GM23338 (cell line): ENCODE results near the gene TGOLN2. TPM values are rescaled to one million over a fixed set of nuclear protein-coding genes. Genes with fewer than 3 reads are reported as not detected.

Experiments used
- ATAC-seq: fragments of 200-7000 bp; cut with Tn5 transposase; 3 replicates; pipeline ENCODE4 v1.9.1; 2020
- DNase-seq: peaks from one replicate; pipeline ENCODE4 v3.0.0-alpha.2; 2015; ENCODE audit warnings: low spot score
- H2AFZ ChIP-seq: fragments of 200-600 bp; sonication (generic); 2 replicates; pipeline ENCODE4 v1.8.0; 2016; ENCODE audit warnings: antibody characterized with exemption, mild to moderate bottlenecking, moderate library complexity
- H3F3A ChIP-seq: fragments of 200-600 bp; sonication (generic); replicated peaks from 2 replicates; pipeline ENCODE4 v1.8.0; 2017; ENCODE audit warnings: antibody characterized with exemption, mixed run types, low read depth
- H3K27ac ChIP-seq: fragments of 200-600 bp; sonication (generic); 2 replicates; pipeline ENCODE4 v1.6.1; 2016; ENCODE audit warnings: low read depth
- H3K27me3 ChIP-seq: fragments of 200-600 bp; sonication (generic); 2 replicates; pipeline ENCODE4 v1.8.0; 2016; ENCODE audit warnings: mild to moderate bottlenecking, mixed run types, moderate library complexity; ENCODE audit not compliant: insufficient read depth
- H3K36me3 ChIP-seq: fragments of 200-600 bp; sonication (generic); 2 replicates; pipeline ENCODE4 v1.8.0; 2016; ENCODE audit warnings: mild to moderate bottlenecking; ENCODE audit not compliant: insufficient read depth
- H3K4me1 ChIP-seq: fragments of 200-600 bp; sonication (generic); 2 replicates; pipeline ENCODE4 v1.8.0; 2016; ENCODE audit warnings: mild to moderate bottlenecking, moderate library complexity; ENCODE audit not compliant: insufficient read depth
- H3K4me2 ChIP-seq: fragments of 200-600 bp; sonication (generic); 2 replicates; pipeline ENCODE4 v1.7.1; 2017; ENCODE audit warnings: mixed run types
- H3K4me3 ChIP-seq: fragments of 200-600 bp; sonication (generic); 2 replicates; pipeline ENCODE4 v1.6.1; 2016; ENCODE audit warnings: mixed run types
- H3K79me2 ChIP-seq: fragments of 200-600 bp; sonication (generic); replicated peaks from 2 replicates; pipeline ENCODE4 v1.8.0; 2017; ENCODE audit warnings: mild to moderate bottlenecking; ENCODE audit not compliant: insufficient read depth
- H3K9me2 ChIP-seq: fragments of 200-600 bp; sonication (generic); 2 replicates; pipeline ENCODE4 v1.8.0; 2017; ENCODE audit not compliant: insufficient read depth
- H4K20me1 ChIP-seq: fragments of 200-600 bp; sonication (generic); replicated peaks from 2 replicates; pipeline ENCODE4 v1.8.0; 2017; ENCODE audit warnings: mild to moderate bottlenecking; ENCODE audit not compliant: insufficient read depth
- H3K27ac Mint-ChIP-seq: 2 replicates; pipeline ENCODE4 v1.8.0; 2020; ENCODE audit warnings: inconsistent platforms, mild to moderate bottlenecking, moderate library complexity, mixed read lengths
- H3K27me3 Mint-ChIP-seq: 3 replicates; pipeline ENCODE4 v1.8.0; 2022; ENCODE audit warnings: low read depth, mild to moderate bottlenecking, moderate library complexity, mixed read lengths, inconsistent platforms; ENCODE audit not compliant: insufficient read depth, poor library complexity
- H3K36me3 Mint-ChIP-seq: 3 replicates; pipeline ENCODE4 v1.8.0; 2021; ENCODE audit warnings: low read depth, mild to moderate bottlenecking, inconsistent platforms, moderate library complexity, mixed read lengths
- H3K4me1 Mint-ChIP-seq: 3 replicates; pipeline ENCODE4 v1.8.0; 2020; ENCODE audit warnings: mild to moderate bottlenecking, inconsistent platforms, mixed read lengths
- H3K4me3 Mint-ChIP-seq: 3 replicates; pipeline ENCODE4 v1.8.0; 2021; ENCODE audit warnings: moderate library complexity, mild to moderate bottlenecking, inconsistent platforms, mixed read lengths
- H3K9me3 Mint-ChIP-seq: 3 replicates; pipeline ENCODE4 v1.8.0; 2020; ENCODE audit warnings: moderate library complexity, mild to moderate bottlenecking, inconsistent platforms, mixed read lengths
- CTCF ChIP-seq, 2 experiments: fragments of 200-600 bp in 1 of 2; sonication (generic) in 1 of 2; conservative IDR thresholded peaks; 2 replicates each; pipeline versions ENCODE4 v1.5.1 to v1.6.1; 2016 to 2017; ENCODE audit warnings: antibody characterized with exemption in 2 of 2, low read depth in 2 of 2, mild to moderate bottlenecking in 2 of 2, moderate library complexity in 1 of 2
- ETS1 ChIP-seq: IDR thresholded peaks from 2 replicates; pipeline ENCODE4 v1.6.1; 2016; ENCODE audit warnings: antibody characterized with exemption
- EZH2 ChIP-seq: fragments of 200-600 bp; sonication (generic); IDR thresholded peaks from one replicate; pipeline ENCODE4 v1.8.0; 2017; ENCODE audit warnings: antibody characterized with exemption, mild to moderate bottlenecking, low read depth; ENCODE audit not compliant: unreplicated experiment
- JUNB ChIP-seq: IDR thresholded peaks from one replicate; pipeline ENCODE4 v1.6.1; 2016; ENCODE audit warnings: antibody characterized with exemption; ENCODE audit not compliant: unreplicated experiment
- NANOG ChIP-seq: IDR thresholded peaks from 2 replicates; pipeline ENCODE4 v1.6.1; 2016; ENCODE audit warnings: antibody characterized with exemption, borderline replicate concordance
- STAT1 ChIP-seq: IDR thresholded peaks from one replicate; pipeline ENCODE4 v1.6.1; 2016; ENCODE audit warnings: antibody characterized with exemption; ENCODE audit not compliant: unreplicated experiment
- ZNF331 ChIP-seq: fragments of 250-450 bp; sonication (Bioruptor Pico); IDR thresholded peaks from 2 replicates; pipeline ENCODE4 v1.5.0; 2020; ENCODE audit warnings: low read depth, mild to moderate bottlenecking, moderate library complexity
- polyA plus RNA-seq: library from polyadenylated mRNA; unstranded; fragments of >200 nt; fragmentation: Nextera tagmentation; extraction: Ambion mirVana; gene quantifications from 2 replicates; pipeline ENCODE4 v1.2.1, GENCODE V29; 2016
- total RNA-seq: library from RNA; depleted of rRNA; stranded (reverse); fragments of >200 nt; shearing (Covaris generic); gene quantifications from 2 replicates; pipeline ENCODE4 v1.2.3, GENCODE V29; 2014
- TF ChIP-seq, protein P1 (sequence below): fragments of 250-450 bp; sonication (Bioruptor Pico); IDR thresholded peaks from 2 replicates; pipeline ENCODE4 v1.5.0; 2020; ENCODE audit warnings: mild to moderate bottlenecking, moderate library complexity

TGOLN2 gene
- total and polyA plus RNA-seq, 2 experiments from 2014 or later = 20.8 to 48.3 TPM

GRCh38 chr2:85329181-85329651 is 1.4 kb upstream of the TGOLN2 start (continued):
- TF ChIP-seq, protein P1, sequence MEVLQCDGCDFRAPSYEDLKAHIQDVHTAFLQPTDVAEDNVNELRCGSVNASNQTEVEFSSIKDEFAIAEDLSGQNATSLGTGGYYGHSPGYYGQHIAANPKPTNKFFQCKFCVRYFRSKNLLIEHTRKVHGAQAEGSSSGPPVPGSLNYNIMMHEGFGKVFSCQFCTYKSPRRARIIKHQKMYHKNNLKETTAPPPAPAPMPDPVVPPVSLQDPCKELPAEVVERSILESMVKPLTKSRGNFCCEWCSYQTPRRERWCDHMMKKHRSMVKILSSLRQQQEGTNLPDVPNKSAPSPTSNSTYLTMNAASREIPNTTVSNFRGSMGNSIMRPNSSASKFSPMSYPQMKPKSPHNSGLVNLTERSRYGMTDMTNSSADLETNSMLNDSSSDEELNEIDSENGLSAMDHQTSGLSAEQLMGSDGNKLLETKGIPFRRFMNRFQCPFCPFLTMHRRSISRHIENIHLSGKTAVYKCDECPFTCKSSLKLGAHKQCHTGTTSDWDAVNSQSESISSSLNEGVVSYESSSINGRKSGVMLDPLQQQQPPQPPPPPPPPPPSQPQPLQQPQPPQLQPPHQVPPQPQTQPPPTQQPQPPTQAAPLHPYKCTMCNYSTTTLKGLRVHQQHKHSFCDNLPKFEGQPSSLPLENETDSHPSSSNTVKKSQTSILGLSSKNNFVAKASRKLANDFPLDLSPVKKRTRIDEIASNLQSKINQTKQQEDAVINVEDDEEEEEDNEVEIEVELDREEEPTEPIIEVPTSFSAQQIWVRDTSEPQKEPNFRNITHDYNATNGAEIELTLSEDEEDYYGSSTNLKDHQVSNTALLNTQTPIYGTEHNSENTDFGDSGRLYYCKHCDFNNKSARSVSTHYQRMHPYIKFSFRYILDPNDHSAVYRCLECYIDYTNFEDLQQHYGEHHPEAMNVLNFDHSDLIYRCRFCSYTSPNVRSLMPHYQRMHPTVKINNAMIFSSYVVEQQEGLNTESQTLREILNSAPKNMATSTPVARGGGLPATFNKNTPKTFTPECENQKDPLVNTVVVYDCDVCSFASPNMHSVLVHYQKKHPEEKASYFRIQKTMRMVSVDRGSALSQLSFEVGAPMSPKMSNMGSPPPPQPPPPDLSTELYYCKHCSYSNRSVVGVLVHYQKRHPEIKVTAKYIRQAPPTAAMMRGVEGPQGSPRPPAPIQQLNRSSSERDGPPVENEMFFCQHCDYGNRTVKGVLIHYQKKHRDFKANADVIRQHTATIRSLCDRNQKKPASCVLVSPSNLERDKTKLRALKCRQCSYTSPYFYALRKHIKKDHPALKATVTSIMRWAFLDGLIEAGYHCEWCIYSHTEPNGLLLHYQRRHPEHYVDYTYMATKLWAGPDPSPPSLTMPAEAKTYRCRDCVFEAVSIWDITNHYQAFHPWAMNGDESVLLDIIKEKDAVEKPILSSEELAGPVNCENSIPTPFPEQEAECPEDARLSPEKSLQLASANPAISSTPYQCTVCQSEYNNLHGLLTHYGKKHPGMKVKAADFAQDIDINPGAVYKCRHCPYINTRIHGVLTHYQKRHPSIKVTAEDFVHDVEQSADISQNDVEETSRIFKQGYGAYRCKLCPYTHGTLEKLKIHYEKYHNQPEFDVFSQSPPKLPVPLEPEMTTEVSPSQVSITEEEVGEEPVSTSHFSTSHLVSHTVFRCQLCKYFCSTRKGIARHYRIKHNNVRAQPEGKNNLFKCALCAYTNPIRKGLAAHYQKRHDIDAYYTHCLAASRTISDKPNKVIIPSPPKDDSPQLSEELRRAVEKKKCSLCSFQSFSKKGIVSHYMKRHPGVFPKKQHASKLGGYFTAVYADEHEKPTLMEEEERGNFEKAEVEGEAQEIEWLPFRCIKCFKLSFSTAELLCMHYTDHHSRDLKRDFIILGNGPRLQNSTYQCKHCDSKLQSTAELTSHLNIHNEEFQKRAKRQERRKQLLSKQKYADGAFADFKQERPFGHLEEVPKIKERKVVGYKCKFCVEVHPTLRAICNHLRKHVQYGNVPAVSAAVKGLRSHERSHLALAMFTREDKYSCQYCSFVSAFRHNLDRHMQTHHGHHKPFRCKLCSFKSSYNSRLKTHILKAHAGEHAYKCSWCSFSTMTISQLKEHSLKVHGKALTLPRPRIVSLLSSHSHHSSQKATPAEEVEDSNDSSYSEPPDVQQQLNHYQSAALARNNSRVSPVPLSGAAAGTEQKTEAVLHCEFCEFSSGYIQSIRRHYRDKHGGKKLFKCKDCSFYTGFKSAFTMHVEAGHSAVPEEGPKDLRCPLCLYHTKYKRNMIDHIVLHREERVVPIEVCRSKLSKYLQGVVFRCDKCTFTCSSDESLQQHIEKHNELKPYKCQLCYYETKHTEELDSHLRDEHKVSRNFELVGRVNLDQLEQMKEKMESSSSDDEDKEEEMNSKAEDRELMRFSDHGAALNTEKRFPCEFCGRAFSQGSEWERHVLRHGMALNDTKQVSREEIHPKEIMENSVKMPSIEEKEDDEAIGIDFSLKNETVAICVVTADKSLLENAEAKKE = no peak
- TF ChIP-seq NANOG (no peak), STAT1 (no peak)

- Histone ChIP-seq H3K4me1 (peaks cover 37% of the 10 kb centered on the region), H2AFZ (peak overlapping the region; percentile 74; the same call in 1 of the 2 replicates), H3K4me3 (peak overlapping the region; percentile 98), H4K20me1 (peaks cover 23% of the 10 kb centered on the region), H3K27me3 (no peaks in the 10 kb centered on the region), H3K9me2 (no peaks in the 10 kb centered on the region), H3K36me3 (peaks cover 28% of the 10 kb centered on the region), H3K4me2 (peak overlapping the region; percentile 84), H3F3A (no peaks in the 10 kb centered on the region), H3K27ac (no peak overlapping the region), H3K79me2 (peaks cover 39% of the 10 kb centered on the region)
- peaks cover 52% of the 10 kb centered on the region for H3K36me3 Mint-ChIP-seq
- DNase-seq = peak; percentile 47
- peak; percentile 39 for ATAC-seq
- H3K4me3 Mint-ChIP-seq = peak overlapping the region; percentile 91
- peaks cover 9% of the 10 kb centered on the region for H3K27me3 Mint-ChIP-seq
- no peaks in the 10 kb centered on the region; the same call in 2 of the 3 replicates for H3K9me3 Mint-ChIP-seq
- H3K4me1 Mint-ChIP-seq = peaks cover 44% of the 10 kb centered on the region
- peak overlapping the region; percentile 99 for H3K27ac Mint-ChIP-seq
- no peak for TF ChIP-seq ETS1
- TF ChIP-seq JUNB = no peak
- TF ChIP-seq CTCF (conservative IDR thresholded peaks at IDR 0.05; ENCODE audit: low read depth in 2 of 2) = no peak
- TF ChIP-seq ZNF331 (CRISPR knock-in tag) = no peak
- no peak for TF ChIP-seq STAT1
- TF ChIP-seq NANOG = no peak
- TF ChIP-seq EZH2 = no peak
Measured at GRCh38 chr2:85327160-85327821, 498 bp downstream of the TGOLN2 start.
